Measurements from ENCODE around the gene ALDH1A1. TPM values are rescaled to one million over a fixed set of nuclear protein-coding genes. Genes with fewer than 3 reads are reported as not detected.

Gene ALDH1A1
- total and polyA plus RNA-seq, 2 of the 8 experiments (the other 6 are each of a cell fraction or from before 2014, with no cell fraction given): 0.50 to 0.82 TPM

DNA sequence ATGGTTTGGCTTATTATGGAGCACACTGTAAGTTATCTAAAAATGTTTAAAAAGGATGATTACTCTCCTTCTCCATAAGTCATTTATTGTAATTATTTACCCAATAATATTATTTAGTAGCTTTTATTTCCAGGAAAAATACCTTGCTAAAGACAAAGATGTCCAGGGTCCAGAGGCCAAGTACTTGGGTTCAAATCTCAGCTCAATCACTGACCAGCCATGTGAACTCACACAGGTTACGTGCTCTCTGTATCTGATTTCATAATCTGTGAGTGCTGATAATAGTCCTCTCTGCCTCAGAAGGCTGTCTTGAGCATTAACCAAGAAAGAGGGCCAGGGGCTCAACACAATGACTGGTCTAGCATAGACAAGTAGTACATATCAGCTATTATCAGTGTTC, 27.0 kb downstream of the ALDH1A1 start:
- no peaks in the 10 kb centered on the region for H3K36me3 ChIP-seq (ENCODE audit: control insufficient read depth in 2 of 4, insufficient read depth in 4 of 4, low read length in 3 of 4)
- no peaks in the 10 kb centered on the region for H3K4me1 ChIP-seq (replicated peaks in 1 of 4; ENCODE audit: control insufficient read depth in 3 of 4, insufficient read depth in 4 of 4, low read length in 3 of 4)
- no peak overlapping the region for H2AK5ac ChIP-seq (ENCODE audit: low read depth, low read length)
- no peak overlapping the region for H3K9ac ChIP-seq (replicated peaks in 1 of 4; ENCODE audit: extremely low read depth in 1 of 4, low read depth in 3 of 4, low read length in 3 of 4)
- no peak overlapping the region for H3K14ac ChIP-seq (ENCODE audit: insufficient read length)
- no peak overlapping the region for H3K4ac ChIP-seq (replicated peaks; ENCODE audit: insufficient read length, low read depth, low read length)
- H4K91ac ChIP-seq (replicated peaks; ENCODE audit: insufficient read length, low read length): no peak overlapping the region
- whole genome bisulfite sequencing, 2 experiments (ENCODE audit: extremely low coverage in 1 of 2, insufficient coverage in 1 of 2, insufficient read length in 1 of 2, insufficient replicate concordance in 2 of 2, low coverage in 1 of 2, low lambda C conversion rate in 2 of 2, missing lambda C conversion rate in 1 of 2): 96% methylated on average over 1 of the region's 1 CpG; no CpG with 5 or more reads in 1 of the 2 experiments
- no peaks in the 10 kb centered on the region for H3K23me2 ChIP-seq (ENCODE audit: low read depth, low read length)
- H3K27ac ChIP-seq (ENCODE audit: low read depth, low read length): no peak overlapping the region
- FAIRE-seq (no peak), DNase-seq (ENCODE audit: low read depth in 1 of 2, low spot score in 2 of 2) (no peak)
- no peaks in the 10 kb centered on the region for H3K79me1 ChIP-seq (ENCODE audit: low read depth, low read length)
- H3K79me2 ChIP-seq (ENCODE audit: control insufficient read depth in 1 of 2, insufficient read depth in 2 of 2, low read length in 2 of 2): no peaks in the 10 kb centered on the region
- no peak overlapping the region for H2BK15ac ChIP-seq (ENCODE audit: low read length)
- H2BK5ac ChIP-seq (ENCODE audit: low read depth, low read length): no peak overlapping the region
- H3K56ac ChIP-seq (replicated peaks; ENCODE audit: insufficient read length, low read depth, low read length): no peak overlapping the region
- no peak overlapping the region for H2BK12ac ChIP-seq (ENCODE audit: low read depth, low read length)
- no peak overlapping the region for H3K4me2 ChIP-seq (ENCODE audit: insufficient read depth in 1 of 2, low read depth in 2 of 2, low read length in 2 of 2)
- H3K18ac ChIP-seq (ENCODE audit: extremely low read depth, low read length): no peak overlapping the region
- TF ChIP-seq TEAD4 (IDR thresholded peaks at IDR 0.05; ENCODE audit: low read depth, low read length) (no peak), RBBP5 (IDR thresholded peaks at IDR 0.05; ENCODE audit: borderline replicate concordance, low read depth, low read length) (no peak), NANOG (IDR thresholded peaks at IDR 0.05; ENCODE audit: insufficient read depth, low read depth, low read length, poor library complexity, severe bottlenecking) (no peak), JUND (IDR thresholded peaks at IDR 0.05; ENCODE audit: low read length) (no peak), TAF7 (optimal IDR thresholded peaks at IDR 0.05; ENCODE audit: borderline replicate concordance, low read depth, low read length) (no peak)
- TF ChIP-seq, protein P1, sequence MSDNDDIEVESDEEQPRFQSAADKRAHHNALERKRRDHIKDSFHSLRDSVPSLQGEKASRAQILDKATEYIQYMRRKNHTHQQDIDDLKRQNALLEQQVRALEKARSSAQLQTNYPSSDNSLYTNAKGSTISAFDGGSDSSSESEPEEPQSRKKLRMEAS (IDR thresholded peaks at IDR 0.05): no peak
- TF ChIP-seq, protein P2, sequence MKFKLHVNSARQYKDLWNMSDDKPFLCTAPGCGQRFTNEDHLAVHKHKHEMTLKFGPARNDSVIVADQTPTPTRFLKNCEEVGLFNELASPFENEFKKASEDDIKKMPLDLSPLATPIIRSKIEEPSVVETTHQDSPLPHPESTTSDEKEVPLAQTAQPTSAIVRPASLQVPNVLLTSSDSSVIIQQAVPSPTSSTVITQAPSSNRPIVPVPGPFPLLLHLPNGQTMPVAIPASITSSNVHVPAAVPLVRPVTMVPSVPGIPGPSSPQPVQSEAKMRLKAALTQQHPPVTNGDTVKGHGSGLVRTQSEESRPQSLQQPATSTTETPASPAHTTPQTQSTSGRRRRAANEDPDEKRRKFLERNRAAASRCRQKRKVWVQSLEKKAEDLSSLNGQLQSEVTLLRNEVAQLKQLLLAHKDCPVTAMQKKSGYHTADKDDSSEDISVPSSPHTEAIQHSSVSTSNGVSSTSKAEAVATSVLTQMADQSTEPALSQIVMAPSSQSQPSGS (IDR thresholded peaks at IDR 0.05; ENCODE audit: low read length): no peak
- ChIA-PET CTCF (ENCODE audit: partially characterized antibody) (no interaction called here), POLR2A (ENCODE audit: partially characterized antibody) (no interaction called here)
- no peak overlapping the region for H3K23ac ChIP-seq (ENCODE audit: insufficient read length)
- H4K8ac ChIP-seq (ENCODE audit: extremely low read depth, insufficient read depth, low read length): no peak overlapping the region
- H4K20me1 ChIP-seq (replicated peaks in 1 of 2; ENCODE audit: control insufficient read depth in 1 of 2, insufficient read depth in 2 of 2, low read length in 2 of 2): no peaks in the 10 kb centered on the region
- H2BK120ac ChIP-seq (replicated peaks; ENCODE audit: low read depth, low read length): no peak overlapping the region
- no peak overlapping the region for H2BK20ac ChIP-seq (ENCODE audit: low read length)
- no peaks in the 10 kb centered on the region for H3K27me3 ChIP-seq (replicated peaks in 1 of 4; ENCODE audit: control insufficient read depth in 3 of 4, extremely low read depth in 1 of 4, insufficient read depth in 3 of 4, low read length in 3 of 4)
- H2AFZ ChIP-seq (ENCODE audit: low read length): no peak overlapping the region
- no peak overlapping the region for H4K5ac ChIP-seq (ENCODE audit: insufficient read length, low read depth, low read length)
- H3K9me3 ChIP-seq (ENCODE audit: insufficient read depth in 2 of 2, low read depth in 1 of 2, low read length in 1 of 2): no peaks in the 10 kb centered on the region
- H3K4me3 ChIP-seq (ENCODE audit: extremely low read depth in 1 of 4, insufficient read depth in 2 of 4, low read depth in 3 of 4, low read length in 4 of 4): no peak overlapping the region

All from H1 (cell line).